NB4 (cell line): Measurements from ENCODE around the gene APAF1.

Experiments
- DNase-seq: peaks from one replicate; pipeline ENCODE4 v3.0.0; 2010; ENCODE audit warnings: low read depth
- H3K4me3 ChIP-seq: one replicate; pipeline ENCODE4 v1.5.1; 2011; ENCODE audit warnings: mild to moderate bottlenecking, low read depth, low read length, moderate library complexity
- CTCF ChIP-seq: IDR thresholded peaks from one replicate; pipeline ENCODE4 v1.5.1; 2012; ENCODE audit warnings: low read depth, low read length
- MAX ChIP-seq: IDR thresholded peaks from 2 replicates; pipeline ENCODE4 v1.6.1; 2011; ENCODE audit warnings: low read depth, low read length
- MYC ChIP-seq: IDR thresholded peaks from 2 replicates; pipeline ENCODE4 v1.6.1; 2011; ENCODE audit warnings: low read depth, low read length
- POLR2A ChIP-seq: IDR thresholded peaks from 2 replicates; pipeline ENCODE4 v1.6.1; 2011; ENCODE audit warnings: mild to moderate bottlenecking; ENCODE audit not compliant: insufficient read length; ENCODE audit errors: extremely low read depth

APAF1 gene

GRCh38 chr12:98691351-98691750, 46.3 kb downstream of the APAF1 start:
- no peak for TF ChIP-seq MYC
- TF ChIP-seq POLR2A: no peak
- no peak for DNase-seq
- no peak overlapping the region for H3K4me3 ChIP-seq

- H3K4me3 ChIP-seq: no peak overlapping the region
- no peak for TF ChIP-seq CTCF
- no peak for TF ChIP-seq MAX
- no peak for TF ChIP-seq MYC
- TF ChIP-seq POLR2A: no peak
- DNase-seq: no peak
These were observed 51.1 kb downstream of the APAF1 start for GRCh38 chr12:98696036-98696646.

GRCh38 chr12:98697209-98697608, 52.1 kb downstream of the APAF1 start:
- TF ChIP-seq POLR2A (no peak), MAX (no peak), MYC (no peak), CTCF (no peak)
- no peak overlapping the region for H3K4me3 ChIP-seq
- no peak for DNase-seq

- TF ChIP-seq POLR2A (no peak), MAX (peak; percentile 47; the same call in 1 of the 2 replicates), CTCF (peak; percentile 87), MYC (no peak)
- DNase-seq: peak; percentile 80
- no peak overlapping the region for H3K4me3 ChIP-seq
These were observed 53.7 kb downstream of the APAF1 start for GRCh38 chr12:98698603-98699463.

- no peak overlapping the region for H3K4me3 ChIP-seq
- DNase-seq: peak; percentile 21
- no peak for TF ChIP-seq CTCF
- TF ChIP-seq MYC: no peak
- TF ChIP-seq MAX: no peak
- no peak for TF ChIP-seq POLR2A
These were observed 54.5 kb downstream of the APAF1 start for GRCh38 chr12:98699586-98699985.

- DNase-seq: no peak
These were observed 56.1 kb downstream of the APAF1 start for GRCh38 chr12:98701166-98701565.

More at GRCh38 chr12:98701166-98701565, 56.1 kb downstream of the APAF1 start:
- no peak overlapping the region for H3K4me3 ChIP-seq
- TF ChIP-seq MYC: no peak
- TF ChIP-seq CTCF: no peak
- no peak for TF ChIP-seq MAX
- no peak for TF ChIP-seq POLR2A
